Measurements from ENCODE around the gene LITAF. TPM values are rescaled to one million over a fixed set of nuclear protein-coding genes. Genes with fewer than 3 reads are reported as not detected.

LITAF gene
- total and polyA plus RNA-seq, 2 of the 4 experiments (the other 2 are of a cell fraction): 113 to 206 TPM

DNA sequence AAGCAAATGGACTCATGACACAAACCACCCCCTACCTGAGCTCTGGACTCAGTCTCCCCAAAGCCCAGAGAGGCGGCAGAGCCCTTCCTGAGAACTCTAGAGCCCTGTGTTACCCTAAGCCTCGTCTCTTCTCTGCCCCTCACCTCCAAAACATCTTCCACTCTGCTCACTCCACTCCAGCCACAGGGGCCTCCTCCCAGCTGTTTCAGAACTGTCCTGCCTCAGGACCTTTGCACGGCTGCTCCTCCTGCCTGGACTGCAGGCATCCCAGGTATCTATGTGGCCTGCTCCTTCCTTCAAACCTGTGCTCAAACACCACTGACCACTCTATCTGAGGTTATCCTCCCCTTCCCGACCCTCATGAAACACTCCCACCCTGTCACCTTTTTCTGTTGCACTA lies 12.9 kb upstream of the LITAF start:
- POLR2A ChIA-PET (ENCODE audit: unreplicated experiment): no interaction called here
- BruUV-seq (replicated peaks): no TSS peak
- H2AK5ac ChIP-seq (ENCODE audit: low read depth, low read length): no peak overlapping the region; the same call in 1 of the 2 replicates

More for the DNA sequence above, 12.9 kb upstream of the LITAF start:
- CTCF ChIA-PET: interaction anchor here (0.9 kb wide), 1 partner anchor 14 kb away, joined by 3 read pairs; no protein-coding TSS in a partner anchor
- no peak overlapping the region for H3K4me3 ChIP-seq (ENCODE audit: insufficient read depth, low read depth, low read length)
- in situ Hi-C loops (cut with MboI; ENCODE audit: low sequenced_read_pairs): no loop called here
- no peak overlapping the region for H2AK9ac ChIP-seq (replicated peaks; ENCODE audit: low read depth, low read length, poor library complexity)
- intact Hi-C loops (cut with micrococcal nuclease): loop anchor here (5.0 kb wide), 1 partner anchor 43 kb away; no protein-coding TSS in a partner anchor
- no peak overlapping the region for H3K4me2 ChIP-seq (ENCODE audit: low read depth, low read length)
- H4K8ac ChIP-seq (ENCODE audit: low read depth in 2 of 2, low read length in 2 of 2): no peak overlapping the region
- H4K20me1 ChIP-seq (ENCODE audit: insufficient read depth, low read length): no peaks in the 10 kb centered on the region
- 100% methylated on average over 2 of the region's 4 CpGs; no CpG with 5 or more reads in 1 of the 2 experiments for WGBS, 2 experiments (ENCODE audit: extremely low coverage in 2 of 2, insufficient read length in 1 of 2)
- no peaks in the 10 kb centered on the region for H3K9me3 ChIP-seq (ENCODE audit: control insufficient read depth, insufficient read depth, low read length)
- H3K4ac ChIP-seq (ENCODE audit: low read depth, low read length): no peak overlapping the region
- H3K9me1 ChIP-seq (ENCODE audit: insufficient read depth, low read length): peaks cover 12% of the 10 kb centered on the region
- DNase-seq (no peak), ATAC-seq (ENCODE audit: low read depth) (no peak)
- H3K27me3 ChIP-seq (ENCODE audit: control insufficient read depth, insufficient read depth, low read length): no peaks in the 10 kb centered on the region
- H2BK15ac ChIP-seq (ENCODE audit: low read depth, low read length): peak overlapping the region; percentile 28; the same call in 1 of the 3 replicates
- H4K91ac ChIP-seq (ENCODE audit: insufficient read depth, low read depth, low read length): no peak overlapping the region
- TF ChIP-seq CHD1 (IDR thresholded peaks at IDR 0.05; ENCODE audit: low read depth, low read length) (no peak), RCOR1 (IDR thresholded peaks at IDR 0.05; ENCODE audit: insufficient replicate concordance, low read length) (no peak), MXI1 (IDR thresholded peaks at IDR 0.05; ENCODE audit: borderline replicate concordance, low read depth, low read length) (no peak)
- TF ChIP-seq, protein P1, sequence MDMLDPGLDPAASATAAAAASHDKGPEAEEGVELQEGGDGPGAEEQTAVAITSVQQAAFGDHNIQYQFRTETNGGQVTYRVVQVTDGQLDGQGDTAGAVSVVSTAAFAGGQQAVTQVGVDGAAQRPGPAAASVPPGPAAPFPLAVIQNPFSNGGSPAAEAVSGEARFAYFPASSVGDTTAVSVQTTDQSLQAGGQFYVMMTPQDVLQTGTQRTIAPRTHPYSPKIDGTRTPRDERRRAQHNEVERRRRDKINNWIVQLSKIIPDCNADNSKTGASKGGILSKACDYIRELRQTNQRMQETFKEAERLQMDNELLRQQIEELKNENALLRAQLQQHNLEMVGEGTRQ (IDR thresholded peaks at IDR 0.05; ENCODE audit: low read depth, low read length): no peak
- no peak overlapping the region for H4K5ac ChIP-seq (ENCODE audit: low read depth, low read length)
- H3K36me3 ChIP-seq (ENCODE audit: control insufficient read depth, insufficient read depth, low read length): no peaks in the 10 kb centered on the region
- H3K56ac ChIP-seq (ENCODE audit: extremely low read depth, insufficient read depth, low read length): no peak overlapping the region
- peaks cover 29% of the 10 kb centered on the region for H3K4me1 ChIP-seq (ENCODE audit: control insufficient read depth, insufficient read depth, low read length)
- no peak overlapping the region; the same call in 1 of the 2 replicates for H3K18ac ChIP-seq (ENCODE audit: low read depth, low read length)
- no peaks in the 10 kb centered on the region for H3K79me1 ChIP-seq (ENCODE audit: low read depth in 1 of 2, low read length in 2 of 2)
- H3K14ac ChIP-seq (replicated peaks; ENCODE audit: low read depth, low read length): no peak overlapping the region
- H3K27ac ChIP-seq (ENCODE audit: insufficient read depth, low read length): no peak overlapping the region
- no peak overlapping the region for H2BK20ac ChIP-seq (ENCODE audit: low read depth, low read length)
- dilution Hi-C loops (cut with HindIII; ENCODE audit: low sequenced_read_pairs, unreplicated experiment): no loop called here
- no peak overlapping the region for H2AFZ ChIP-seq (replicated peaks; ENCODE audit: low read length, poor library complexity)
- H2BK120ac ChIP-seq (ENCODE audit: low read depth, low read length): no peak overlapping the region
- H2BK5ac ChIP-seq (ENCODE audit: low read depth, low read length, poor library complexity, severe bottlenecking): no peak overlapping the region
- H3K23ac ChIP-seq (ENCODE audit: low read depth, low read length): no peak overlapping the region
- no peak overlapping the region for H3K9ac ChIP-seq (ENCODE audit: low read depth, low read length)
